Keratinocyte (primary cell): Measurements from ENCODE around the gene C2orf78.

Source experiments
- CTCF ChIP-seq, 3 experiments: IDR thresholded peaks in 1 of 3; conservative IDR thresholded peaks in 1 of 3; optimal IDR thresholded peaks in 1 of 3; 2 replicates in 2 of 3; 3 replicates in 1 of 3; pipeline versions ENCODE3 to v1.5.1; 2011; ENCODE audit warnings: low read length in 3 of 3, mild to moderate bottlenecking in 3 of 3, moderate library complexity in 2 of 3, control low read depth in 1 of 3, inconsistent platforms in 1 of 3; ENCODE audit not compliant: insufficient read depth in 2 of 3; ENCODE audit errors: extremely low read depth in 1 of 3
- EZH2 ChIP-seq: IDR thresholded peaks from one replicate; pipeline ENCODE4 v1.6.1; 2012; ENCODE audit warnings: inconsistent platforms, mild to moderate bottlenecking, low read length, moderate library complexity

GRCh38 chr2:73850009-73850408 lies 66.0 kb downstream of the C2orf78 start:
- TF ChIP-seq CTCF (optimal IDR thresholded peaks at IDR 0.05 in 1 of 3, IDR thresholded peaks at IDR 0.05 in 1 of 3, conservative IDR thresholded peaks at IDR 0.05 in 1 of 3; ENCODE audit: extremely low read depth in 1 of 3, insufficient read depth in 2 of 3, low read length in 3 of 3) (no peak), EZH2 (no peak)
